Central memory CD4-positive, alpha-beta T cell (primary cell): ENCODE results near the gene ARID4B.
"Not testable (repeated sequence)": the region's sequence is repeated elsewhere in the genome, so short reads cannot be mapped to it uniquely, and the experiment has no call there.

Experiments used
- DNase-seq: peaks from one replicate; pipeline ENCODE4 v3.0.0; 2022

ARID4B gene

GRCh38 chr1:235328271-235329138, 526 bp upstream of the ARID4B start, which contains the start of gene GGPS1:
Gene GGPS1 (plus strand): TSS chr1:235328570. CDS start chr1:235335265, 6,695 bp downstream.
- peak; percentile 98 for DNase-seq

DNA sequence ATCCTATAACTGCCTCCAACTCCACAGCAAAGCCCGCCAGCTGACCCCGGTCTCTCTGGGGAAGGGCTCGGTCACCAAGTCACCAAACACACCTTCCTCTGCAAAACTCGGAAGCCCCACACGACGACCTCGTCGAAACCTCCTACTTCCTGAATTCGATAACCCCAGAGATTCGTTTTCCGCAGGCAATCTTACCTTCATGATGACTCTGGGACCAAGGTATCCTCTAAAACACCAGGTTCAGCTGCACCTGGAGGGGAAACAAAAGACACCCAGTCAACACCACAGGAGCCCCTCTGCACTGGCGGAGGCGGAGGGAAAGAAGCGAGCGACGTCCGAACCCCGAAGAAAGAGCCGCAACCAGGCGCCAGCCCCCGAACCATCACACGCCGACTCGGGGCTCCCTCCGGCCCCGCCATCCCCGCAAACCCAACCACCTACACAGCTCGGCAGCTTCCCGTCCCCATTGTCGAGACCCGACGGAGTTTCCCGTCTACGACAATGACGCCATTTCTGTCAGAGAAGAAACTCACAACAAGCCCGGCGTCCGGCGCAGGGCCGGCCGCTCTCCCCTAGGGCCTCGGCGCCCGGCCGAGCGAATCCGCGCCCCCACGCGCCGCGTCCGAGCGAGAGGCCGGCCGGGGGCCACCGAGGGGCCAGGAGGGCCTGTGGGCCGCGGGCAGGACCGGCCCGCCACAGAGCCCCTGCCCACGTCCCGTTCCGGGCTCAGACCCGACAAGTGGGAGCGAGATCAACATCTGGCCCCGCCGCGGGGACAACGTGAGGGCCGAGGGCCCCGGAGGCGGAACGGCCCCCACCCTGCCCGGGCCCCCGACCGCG, 1.0 kb downstream of the ARID4B start:
- DNase-seq: peak; percentile 75

GRCh38 chr1:235325854-235326253, 2.1 kb downstream of the ARID4B start:
- DNase-seq: no peak

DNA sequence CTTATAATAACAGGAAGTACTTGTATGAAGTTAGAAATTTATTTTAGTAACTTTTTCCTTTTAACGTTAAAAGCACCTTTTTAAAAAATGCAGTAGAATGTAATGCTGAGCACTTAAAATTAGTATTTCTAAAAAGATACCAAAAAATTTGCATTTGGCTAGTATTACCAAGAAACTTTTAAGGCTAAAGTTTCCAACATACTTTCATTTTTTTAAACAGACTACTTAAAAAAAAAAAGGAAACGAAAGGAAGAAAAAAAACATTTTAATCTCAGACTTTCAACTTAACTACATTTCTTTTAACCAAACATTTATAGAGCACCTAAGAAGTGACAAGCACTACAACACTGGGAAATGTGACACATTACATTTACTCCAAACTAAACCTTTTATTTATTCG, 2.8 kb downstream of the ARID4B start:
- DNase-seq: no peak

GRCh38 chr1:235324296-235324695, 3.7 kb downstream of the ARID4B start:
- no peak for DNase-seq

- DNase-seq: no peak
These were observed 7.3 kb downstream of the ARID4B start for GRCh38 chr1:235320521-235321179.

GRCh38 chr1:235319255-235319654, 8.7 kb downstream of the ARID4B start:
- no peak for DNase-seq

DNA sequence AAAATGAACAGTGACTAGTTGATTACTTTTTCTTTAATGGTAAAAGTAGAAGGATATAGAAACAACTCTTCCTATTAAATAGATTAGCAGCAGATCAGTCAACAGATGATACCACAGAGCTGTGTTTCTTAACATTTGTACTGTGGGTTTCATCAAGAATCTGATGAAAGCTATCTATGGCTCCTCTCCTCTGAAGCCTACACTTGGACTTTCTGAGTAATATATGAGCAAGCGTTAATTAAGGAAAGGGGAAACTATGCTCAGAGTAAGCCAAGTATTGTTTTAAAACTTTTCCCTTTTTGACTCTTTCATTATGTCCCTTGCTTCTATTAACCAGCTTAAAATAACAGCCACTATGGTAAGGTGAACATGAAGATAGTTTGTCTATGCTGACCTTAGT, 10.8 kb downstream of the ARID4B start:
- no peak for DNase-seq

- DNase-seq: no peak
These were observed 12.2 kb downstream of the ARID4B start for GRCh38 chr1:235315735-235316134.

DNA sequence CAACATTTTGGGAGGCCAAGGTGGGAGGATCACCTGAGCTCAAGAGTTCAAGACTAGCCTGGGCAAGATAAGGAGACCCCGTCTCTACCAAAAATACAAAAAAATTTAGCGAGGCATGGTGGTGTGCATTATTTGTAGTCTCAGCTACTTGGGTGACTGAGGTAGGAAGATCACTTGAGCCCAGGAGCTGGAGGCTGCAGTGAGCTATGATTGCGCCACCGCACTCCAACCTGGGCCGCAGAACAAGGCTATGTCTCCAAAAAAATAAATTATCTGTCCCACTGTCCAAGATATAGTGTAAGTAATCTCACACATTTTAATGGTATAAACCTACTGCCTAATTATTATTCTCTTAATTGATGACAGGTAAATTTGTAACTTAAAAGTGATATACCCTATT, 12.8 kb downstream of the ARID4B start:
- no peak for DNase-seq

GRCh38 chr1:235313931-235314678, 13.9 kb downstream of the ARID4B start:
- DNase-seq: no peak

DNA sequence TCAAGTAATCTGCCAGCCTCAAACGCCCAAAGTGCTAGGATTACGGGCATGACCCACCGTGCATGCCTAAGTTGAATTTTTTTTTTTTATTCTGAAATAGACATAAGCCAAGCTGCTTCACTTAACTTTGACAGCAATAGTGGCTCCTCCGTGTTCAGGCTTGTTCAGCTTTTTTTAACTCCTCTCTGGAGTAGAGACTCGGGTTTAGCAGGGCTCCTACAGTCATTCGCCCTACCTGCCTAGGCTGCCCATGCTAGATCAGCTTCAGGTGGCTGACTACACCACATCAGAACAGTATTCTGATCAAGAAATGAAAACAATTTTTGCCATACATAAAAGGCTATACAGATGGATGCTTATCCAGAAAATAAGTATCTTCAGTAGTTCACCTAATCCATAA, 14.7 kb downstream of the ARID4B start:
- DNase-seq: no peak

- DNase-seq: not testable (repeated sequence)
These were observed 18.8 kb downstream of the ARID4B start for GRCh38 chr1:235309206-235309605.

- DNase-seq: no peak
These were observed 20.5 kb downstream of the ARID4B start for GRCh38 chr1:235307158-235308124.

DNA sequence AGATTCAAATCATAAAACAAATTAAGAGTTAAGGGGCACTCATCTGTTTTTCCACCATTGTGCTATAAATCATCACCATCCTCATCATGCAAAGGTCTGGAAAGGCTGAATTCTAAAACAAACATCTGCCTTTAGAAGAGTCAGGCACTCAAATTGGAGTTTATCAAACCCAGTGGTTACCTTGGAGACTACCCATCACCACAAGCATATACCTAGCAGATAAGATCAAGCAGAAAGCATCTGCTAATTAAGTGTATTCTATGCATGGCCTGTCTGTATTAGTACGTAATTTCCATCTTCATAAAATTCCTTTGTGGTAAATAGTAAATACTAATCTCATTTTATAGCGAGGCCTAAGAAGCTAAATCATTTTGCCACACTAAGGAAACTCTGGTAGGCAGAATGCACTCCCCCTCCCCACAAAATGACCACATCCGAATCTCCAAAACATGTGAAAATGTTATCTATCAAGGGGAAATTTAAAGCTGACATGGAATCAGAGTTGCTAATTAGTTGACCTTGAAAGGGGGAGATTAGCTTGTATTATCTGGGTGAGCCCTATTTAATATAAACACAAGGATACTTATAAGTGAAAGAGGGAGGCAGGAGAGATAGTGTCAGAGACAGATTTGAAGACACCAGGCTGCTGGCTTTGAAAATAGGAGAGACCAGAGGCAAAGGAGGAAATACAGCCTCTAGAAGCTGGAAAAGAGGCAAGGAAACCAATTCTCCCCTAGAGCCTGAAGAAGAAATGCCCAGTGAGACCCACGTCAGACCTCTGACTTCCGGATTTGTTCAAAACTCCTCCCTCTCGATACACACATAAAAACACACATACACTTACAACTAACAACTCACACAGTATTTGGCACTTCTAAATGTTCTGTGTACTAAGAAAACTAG, 23.2 kb downstream of the ARID4B start:
- peak; percentile 75 for DNase-seq

DNA sequence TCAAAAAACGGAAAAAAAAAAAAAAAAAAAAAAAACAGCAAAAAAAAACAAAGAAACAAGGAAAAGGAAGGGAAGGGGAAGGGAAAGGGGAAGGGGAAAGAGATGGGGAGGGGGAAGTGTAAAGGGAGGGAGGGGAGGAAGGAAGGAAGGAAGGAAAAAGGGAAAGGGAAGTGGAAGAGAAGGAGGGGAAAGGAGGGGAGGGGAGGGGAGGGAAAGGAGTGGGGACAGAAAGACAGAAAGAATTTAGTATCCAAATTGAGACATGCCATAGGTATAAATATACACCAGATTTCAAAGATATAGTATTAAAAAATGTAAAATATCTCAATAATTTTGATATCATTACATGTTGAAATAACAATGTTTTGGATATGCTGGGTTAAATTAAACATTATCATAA, 25.8 kb downstream of the ARID4B start:
- DNase-seq: no peak

GRCh38 chr1:235299169-235299858, 28.7 kb downstream of the ARID4B start:
- no peak for DNase-seq

DNA sequence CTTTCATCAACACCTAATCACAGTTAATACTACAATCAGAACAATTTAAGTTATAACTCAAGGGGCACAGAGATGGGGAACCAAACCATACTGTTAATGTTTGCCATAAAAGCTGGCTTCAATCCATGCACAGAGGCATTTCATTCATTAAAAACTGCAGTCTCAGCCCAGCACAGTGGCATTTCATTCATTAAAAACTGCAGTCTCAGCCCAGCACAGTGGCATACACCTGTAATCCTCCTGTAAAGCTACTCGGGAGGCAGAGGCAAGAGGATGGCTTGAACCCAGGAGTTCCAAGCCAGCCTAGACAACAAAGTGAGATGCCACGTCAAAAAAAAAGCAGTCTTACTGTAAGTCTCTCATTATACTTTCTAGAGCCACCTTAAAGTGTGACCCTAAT, 29.2 kb downstream of the ARID4B start:
- no peak for DNase-seq

- DNase-seq: peak; percentile 87
These were observed 30.4 kb downstream of the ARID4B start for GRCh38 chr1:235297579-235297978.
